Activated naive CD4-positive, alpha-beta T cell treated with anti-CD3 and anti-CD28 coated beads, Interleukin-2, amount 50 U/mL, for 16 hours (primary cell): Measurements from ENCODE around the gene RAB15.
A peak's percentile ranks its signal among the peaks of the same experiment; 100 is the strongest.
"Not testable (repeated sequence)": the region's sequence is repeated elsewhere in the genome, so short reads cannot be mapped to it uniquely, and the experiment has no call there.

ENCODE experiments used
- DNase-seq: peaks from one replicate; pipeline ENCODE4 v3.0.0-alpha.2; 2020

RAB15 gene

GRCh38 chr14:64935508-64935907 lies 36.6 kb downstream of the RAB15 start:
- DNase-seq, result no peak

- no peak for DNase-seq
These were observed 37.7 kb downstream of the RAB15 start for GRCh38 chr14:64934338-64934929.

- no peak for DNase-seq
These were observed 39.9 kb downstream of the RAB15 start for GRCh38 chr14:64932231-64932630.

- no peak for DNase-seq
These were observed 41.0 kb downstream of the RAB15 start for GRCh38 chr14:64931123-64931522.

- DNase-seq, result no peak
These were observed 41.9 kb downstream of the RAB15 start for GRCh38 chr14:64930085-64930843.

- DNase-seq, result no peak
These were observed 43.1 kb downstream of the RAB15 start for GRCh38 chr14:64929014-64929359.

GRCh38 chr14:64928239-64929013 lies 43.7 kb downstream of the RAB15 start:
- DNase-seq, result no peak

- no peak for DNase-seq
These were observed 45.1 kb downstream of the RAB15 start for GRCh38 chr14:64927031-64927430.

GRCh38 chr14:64926398-64926995 lies 45.6 kb downstream of the RAB15 start:
- DNase-seq, result no peak

- DNase-seq, result no peak
These were observed 49.1 kb downstream of the RAB15 start for GRCh38 chr14:64923015-64923414.

- no peak for DNase-seq
These were observed 51.7 kb downstream of the RAB15 start for GRCh38 chr14:64920465-64920864.

- no peak for DNase-seq
These were observed 52.5 kb downstream of the RAB15 start for GRCh38 chr14:64919618-64920017.

- DNase-seq, result no peak
These were observed 52.9 kb downstream of the RAB15 start for GRCh38 chr14:64919215-64919614.

- no peak for DNase-seq
These were observed 53.9 kb downstream of the RAB15 start for GRCh38 chr14:64918216-64918615.

- DNase-seq, result no peak
These were observed 56.3 kb downstream of the RAB15 start for GRCh38 chr14:64915797-64916196.

- no peak for DNase-seq
These were observed 57.1 kb downstream of the RAB15 start for GRCh38 chr14:64915029-64915424.

GRCh38 chr14:64914237-64915028 lies 57.7 kb downstream of the RAB15 start, which contains the start of gene CHURC1:
TSS of gene CHURC1 (plus strand) at chr14:64914455. CDS start at chr14:64914496, 41 bp downstream.
- DNase-seq, result peak; percentile 97

- DNase-seq, result not testable (repeated sequence)
These were observed 58.7 kb downstream of the RAB15 start for GRCh38 chr14:64913477-64913876.

- DNase-seq, result no peak
These were observed 59.9 kb downstream of the RAB15 start for GRCh38 chr14:64912261-64912660.

- DNase-seq, result no peak
These were observed 61.2 kb downstream of the RAB15 start for GRCh38 chr14:64910847-64911495.

GRCh38 chr14:64906022-64906421 lies 66.1 kb downstream of the RAB15 start:
- no peak for DNase-seq

GRCh38 chr14:64899958-64900357 lies 72.2 kb downstream of the RAB15 start:
- DNase-seq, result no peak
